C4-2B (cell line): ENCODE data around the gene DDC.

Source experiments
- ZFX ChIP-seq: fragments of 450-650 bp; IDR thresholded peaks from 2 replicates; pipeline ENCODE4 v1.6.1; 2017
- TF ChIP-seq, protein P1 (sequence below): fragments of 450-650 bp; conservative IDR thresholded peaks from 2 replicates; pipeline ENCODE4 v1.5.1; 2017; ENCODE audit warnings: mild to moderate bottlenecking

DNA sequence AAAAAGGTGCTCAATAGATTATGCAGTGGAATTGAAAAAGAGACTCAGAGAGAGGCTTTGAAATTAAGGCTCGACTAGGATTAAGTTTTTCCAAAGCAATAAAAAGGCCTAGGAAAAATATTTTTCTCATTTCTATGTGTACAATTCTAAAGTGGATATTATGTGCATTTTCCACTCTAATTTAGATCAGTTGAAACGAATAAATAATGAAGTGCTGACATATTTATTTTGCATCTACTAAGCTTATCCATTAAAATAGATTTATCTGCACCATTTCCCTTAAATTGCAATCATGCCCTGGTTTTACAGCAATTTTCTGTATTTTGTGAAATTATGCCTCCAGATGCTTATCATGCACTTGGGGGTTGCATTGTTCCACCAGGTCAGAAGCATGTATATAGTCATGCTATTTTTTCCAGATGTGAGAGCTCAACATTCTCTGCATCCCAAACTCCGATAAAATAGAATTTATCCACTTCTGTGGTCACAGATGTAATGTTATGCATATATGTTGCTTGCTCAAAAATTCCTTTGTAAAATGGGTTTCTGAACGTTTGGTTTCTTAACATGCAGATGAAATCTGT is 133.4 kb downstream of the DDC start:
- no peak for TF ChIP-seq ZFX
- TF ChIP-seq, protein P1, sequence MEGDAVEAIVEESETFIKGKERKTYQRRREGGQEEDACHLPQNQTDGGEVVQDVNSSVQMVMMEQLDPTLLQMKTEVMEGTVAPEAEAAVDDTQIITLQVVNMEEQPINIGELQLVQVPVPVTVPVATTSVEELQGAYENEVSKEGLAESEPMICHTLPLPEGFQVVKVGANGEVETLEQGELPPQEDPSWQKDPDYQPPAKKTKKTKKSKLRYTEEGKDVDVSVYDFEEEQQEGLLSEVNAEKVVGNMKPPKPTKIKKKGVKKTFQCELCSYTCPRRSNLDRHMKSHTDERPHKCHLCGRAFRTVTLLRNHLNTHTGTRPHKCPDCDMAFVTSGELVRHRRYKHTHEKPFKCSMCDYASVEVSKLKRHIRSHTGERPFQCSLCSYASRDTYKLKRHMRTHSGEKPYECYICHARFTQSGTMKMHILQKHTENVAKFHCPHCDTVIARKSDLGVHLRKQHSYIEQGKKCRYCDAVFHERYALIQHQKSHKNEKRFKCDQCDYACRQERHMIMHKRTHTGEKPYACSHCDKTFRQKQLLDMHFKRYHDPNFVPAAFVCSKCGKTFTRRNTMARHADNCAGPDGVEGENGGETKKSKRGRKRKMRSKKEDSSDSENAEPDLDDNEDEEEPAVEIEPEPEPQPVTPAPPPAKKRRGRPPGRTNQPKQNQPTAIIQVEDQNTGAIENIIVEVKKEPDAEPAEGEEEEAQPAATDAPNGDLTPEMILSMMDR = no peak
